Liver (tissue), 9 donors: ENCODE data around the gene WDR27. TPM values are rescaled to one million over a fixed set of nuclear protein-coding genes. Genes with fewer than 3 reads are reported as not detected.

ENCODE experiments used
- DNase-seq: peaks from one replicate; pipeline ENCODE4 v3.0.0-alpha.2; 2017; ENCODE audit warnings: low spot score
- H3K27ac ChIP-seq, 2 donors: one replicate each; pipeline ENCODE4 v1.7.0; 2013; ENCODE audit warnings: inconsistent platforms in 2 of 2, low read length in 2 of 2, control low read depth in 1 of 2, low read depth in 1 of 2, mild to moderate bottlenecking in 1 of 2
- H3K27me3 ChIP-seq, 4 donors: one replicate each; pipeline versions ENCODE4 v1.6.1 to v1.7.0; 2013; ENCODE audit warnings: low read length in 3 of 4, inconsistent platforms in 1 of 4, mild to moderate bottlenecking in 1 of 4, moderate library complexity in 1 of 4; ENCODE audit not compliant: control insufficient read depth in 4 of 4, insufficient read depth in 4 of 4
- H3K36me3 ChIP-seq, 4 donors: one replicate each; pipeline versions ENCODE4 v1.6.1 to v1.7.0; 2013; ENCODE audit warnings: low read length in 3 of 4, mild to moderate bottlenecking in 3 of 4, low read depth in 1 of 4, moderate library complexity in 1 of 4; ENCODE audit not compliant: control insufficient read depth in 4 of 4, insufficient read depth in 3 of 4
- H3K4me1 ChIP-seq, 4 donors: one replicate each; pipeline versions ENCODE4 v1.6.1 to v1.7.0; 2013; ENCODE audit warnings: low read length in 3 of 4, mild to moderate bottlenecking in 3 of 4, moderate library complexity in 1 of 4; ENCODE audit not compliant: control insufficient read depth in 4 of 4, insufficient read depth in 4 of 4
- H3K4me3 ChIP-seq, 3 donors: one replicate each; pipeline versions ENCODE4 v1.6.1 to v1.7.0; 2013; ENCODE audit warnings: low read length in 3 of 3, control low read depth in 1 of 3, low read depth in 1 of 3, mild to moderate bottlenecking in 1 of 3
- H3K9ac ChIP-seq, 2 donors: one replicate each; pipeline ENCODE4 v1.7.0; 2013; ENCODE audit warnings: low read length in 2 of 2, mild to moderate bottlenecking in 2 of 2, moderate library complexity in 2 of 2, control low read depth in 1 of 2, low read depth in 1 of 2
- H3K9me3 ChIP-seq, 4 donors: one replicate each; pipeline versions ENCODE4 v1.6.1 to v1.7.0; 2013; ENCODE audit warnings: low read length in 3 of 4; ENCODE audit not compliant: control insufficient read depth in 4 of 4
- ATF3 ChIP-seq: IDR thresholded peaks from 2 replicates; pipeline ENCODE4 v1.6.1; 2016; ENCODE audit warnings: antibody characterized with exemption
- EGR1 ChIP-seq, 2 donors: IDR thresholded peaks; 2 replicates each; pipeline ENCODE4 v1.6.1; 2016 to 2018; ENCODE audit warnings: antibody characterized with exemption in 2 of 2, low read depth in 2 of 2
- FOXA1 ChIP-seq: IDR thresholded peaks from 2 replicates; pipeline ENCODE4 v1.6.1; 2016; ENCODE audit warnings: antibody characterized with exemption
- GABPA ChIP-seq, 2 donors: IDR thresholded peaks in 1 of 2; conservative IDR thresholded peaks in 1 of 2; 2 replicates each; pipeline ENCODE4 v1.6.1; 2016; ENCODE audit warnings: antibody characterized with exemption in 2 of 2, mild to moderate bottlenecking in 1 of 2, moderate library complexity in 1 of 2
- HNF4A ChIP-seq, 2 donors: conservative IDR thresholded peaks; 2 replicates each; pipeline ENCODE4 v1.6.1; 2016; ENCODE audit warnings: antibody characterized with exemption in 2 of 2, mild to moderate bottlenecking in 2 of 2
- HNF4G ChIP-seq: IDR thresholded peaks from 2 replicates; pipeline ENCODE4 v1.6.1; 2016; ENCODE audit warnings: antibody characterized with exemption
- JUND ChIP-seq, 2 donors: IDR thresholded peaks; 2 replicates each; pipeline ENCODE4 v1.6.1; 2016; ENCODE audit warnings: antibody characterized with exemption in 2 of 2
- NR2F2 ChIP-seq: IDR thresholded peaks from 2 replicates; pipeline ENCODE4 v1.6.1; 2016; ENCODE audit warnings: antibody characterized with exemption
- RAD21 ChIP-seq, 2 donors: IDR thresholded peaks; 2 replicates each; pipeline ENCODE4 v1.6.1; 2016; ENCODE audit warnings: antibody characterized with exemption in 2 of 2, mild to moderate bottlenecking in 2 of 2
- REST ChIP-seq: IDR thresholded peaks from 2 replicates; pipeline ENCODE4 v1.6.1; 2016; ENCODE audit warnings: antibody characterized with exemption, mild to moderate bottlenecking
- RXRA ChIP-seq, 2 donors: IDR thresholded peaks; 2 replicates each; pipeline ENCODE4 v1.6.1; 2017 to 2018; ENCODE audit warnings: antibody characterized with exemption in 2 of 2, mild to moderate bottlenecking in 1 of 2
- SP1 ChIP-seq: IDR thresholded peaks from 2 replicates; pipeline ENCODE4 v1.6.1; 2018; ENCODE audit warnings: antibody characterized with exemption, mild to moderate bottlenecking
- TAF1 ChIP-seq: conservative IDR thresholded peaks from 2 replicates; pipeline ENCODE4 v1.6.1; 2016; ENCODE audit warnings: antibody characterized with exemption, mild to moderate bottlenecking
- YY1 ChIP-seq: IDR thresholded peaks from 2 replicates; pipeline ENCODE4 v1.6.1; 2016; ENCODE audit warnings: antibody characterized with exemption, mild to moderate bottlenecking
- WGBS: extraction: QIAGEN DNeasy Blood & Tissue Kit; methylation state at CpG from one replicate; pipeline ENCODE4 v1.1.7; 2013; 5-methylcytosine and 5-hydroxymethylcytosine counted together
- polyA plus RNA-seq, 2 donors: library from polyadenylated mRNA; stranded (reverse) in 1 of 2; unstranded in 1 of 2; fragments of 200-250 nt in 1 of 2; fragments of >200 nt in 1 of 2; fragmentation: Nextera tagmentation in 1 of 2; extraction: Ambion mirVana in 1 of 2; gene quantifications; one replicate each; pipeline versions ENCODE4 v1.2.1 to v1.2.3, GENCODE V29; 2013 to 2015
- total RNA-seq, 2 donors: library from RNA; depleted of rRNA; stranded (reverse); fragments of >200 nt; gene quantifications; one replicate each; pipeline ENCODE4 v1.2.3, GENCODE V29; 2014
- TF ChIP-seq, protein P1 (sequence below): IDR thresholded peaks from 2 replicates; pipeline ENCODE4 v1.6.1; 2016; ENCODE audit warnings: antibody characterized with exemption
- TF ChIP-seq, protein P2 (sequence below): IDR thresholded peaks from 2 replicates; pipeline ENCODE4 v1.6.1; 2016; ENCODE audit warnings: antibody characterized with exemption
- donor health status: healthy.
- donor health status: healthy.
- donor health status: healthy.
- donor health status: healthy.
- donor health status: healthy.

WDR27 gene
- total and polyA plus RNA-seq, 4 donors: 3.7 to 20.1 (median 7.7) TPM

- WGBS: 96% methylated on average over 1 of the region's 1 CpG
- H3K4me3 ChIP-seq: no peak overlapping the region
- H3K4me1 ChIP-seq: peaks cover 0 to 11% (median 2%) of the 10 kb centered on the region in 4 donors
- no peaks in the 10 kb centered on the region for H3K36me3 ChIP-seq
- no peak for DNase-seq
- no peaks in the 10 kb centered on the region for H3K27me3 ChIP-seq
- TF ChIP-seq SP1 (no peak), ATF3 (no peak), REST (no peak), YY1 (no peak), HNF4A (conservative IDR thresholded peaks at IDR 0.05) (no peak), HNF4G (no peak), NR2F2 (no peak), EGR1 (IDR thresholded peaks at IDR 0.05; ENCODE audit: low read depth in 2 of 2) (no peak), JUND (IDR thresholded peaks at IDR 0.05) (no peak), FOXA1 (no peak), TAF1 (no peak), RAD21 (IDR thresholded peaks at IDR 0.05) (no peak), RXRA (IDR thresholded peaks at IDR 0.05) (no peak)
- TF ChIP-seq, protein P1, sequence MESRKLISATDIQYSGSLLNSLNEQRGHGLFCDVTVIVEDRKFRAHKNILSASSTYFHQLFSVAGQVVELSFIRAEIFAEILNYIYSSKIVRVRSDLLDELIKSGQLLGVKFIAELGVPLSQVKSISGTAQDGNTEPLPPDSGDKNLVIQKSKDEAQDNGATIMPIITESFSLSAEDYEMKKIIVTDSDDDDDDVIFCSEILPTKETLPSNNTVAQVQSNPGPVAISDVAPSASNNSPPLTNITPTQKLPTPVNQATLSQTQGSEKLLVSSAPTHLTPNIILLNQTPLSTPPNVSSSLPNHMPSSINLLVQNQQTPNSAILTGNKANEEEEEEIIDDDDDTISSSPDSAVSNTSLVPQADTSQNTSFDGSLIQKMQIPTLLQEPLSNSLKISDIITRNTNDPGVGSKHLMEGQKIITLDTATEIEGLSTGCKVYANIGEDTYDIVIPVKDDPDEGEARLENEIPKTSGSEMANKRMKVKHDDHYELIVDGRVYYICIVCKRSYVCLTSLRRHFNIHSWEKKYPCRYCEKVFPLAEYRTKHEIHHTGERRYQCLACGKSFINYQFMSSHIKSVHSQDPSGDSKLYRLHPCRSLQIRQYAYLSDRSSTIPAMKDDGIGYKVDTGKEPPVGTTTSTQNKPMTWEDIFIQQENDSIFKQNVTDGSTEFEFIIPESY: no peak
- TF ChIP-seq, protein P2, sequence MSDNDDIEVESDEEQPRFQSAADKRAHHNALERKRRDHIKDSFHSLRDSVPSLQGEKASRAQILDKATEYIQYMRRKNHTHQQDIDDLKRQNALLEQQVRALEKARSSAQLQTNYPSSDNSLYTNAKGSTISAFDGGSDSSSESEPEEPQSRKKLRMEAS: no peak
- H3K27ac ChIP-seq: no peak overlapping the region
- H3K9me3 ChIP-seq: no peaks in the 10 kb centered on the region
- no peak overlapping the region for H3K9ac ChIP-seq
These were observed 44.7 kb upstream of the WDR27 start for GRCh38 chr6:169746556-169746955.

DNA sequence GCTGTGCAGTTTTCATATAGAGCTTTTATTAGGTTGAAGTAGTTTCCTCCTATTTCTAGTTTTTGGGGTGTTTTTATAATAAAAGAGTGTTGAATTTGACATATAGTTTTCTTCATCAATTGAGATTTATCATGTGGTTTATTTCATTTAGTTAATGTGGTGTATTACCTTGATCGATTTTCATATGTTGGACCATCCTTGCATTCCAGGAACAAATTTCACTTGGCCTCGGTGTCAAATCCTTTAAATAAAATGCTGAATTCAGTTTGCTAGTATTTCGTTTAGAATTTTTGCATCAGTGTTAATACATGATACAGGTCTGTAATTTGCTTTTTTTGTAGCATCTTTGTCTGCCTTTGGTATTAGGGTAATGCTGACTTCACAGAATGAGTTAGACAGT, 43.6 kb upstream of the WDR27 start:
- H3K9me3 ChIP-seq: no peaks in the 10 kb centered on the region
- peaks cover 0 to 10% (median 2%) of the 10 kb centered on the region in 4 donors for H3K4me1 ChIP-seq
- no peak overlapping the region for H3K4me3 ChIP-seq
- no peak overlapping the region for H3K27ac ChIP-seq
- H3K27me3 ChIP-seq: no peaks in the 10 kb centered on the region
- no peaks in the 10 kb centered on the region for H3K36me3 ChIP-seq
- no peak overlapping the region for H3K9ac ChIP-seq
- no peak for DNase-seq
- 87% methylated on average over 3 of the region's 3 CpGs for WGBS
- TF ChIP-seq TAF1: no peak
- TF ChIP-seq, protein P2: no peak
- TF ChIP-seq REST: no peak
- no peak for TF ChIP-seq NR2F2
- TF ChIP-seq HNF4A (conservative IDR thresholded peaks at IDR 0.05): no peak
- TF ChIP-seq GABPA (IDR thresholded peaks at IDR 0.05 in 1 of 2, conservative IDR thresholded peaks at IDR 0.05 in 1 of 2): no peak
- TF ChIP-seq ATF3: no peak
- TF ChIP-seq HNF4G: no peak
- TF ChIP-seq SP1: no peak
- TF ChIP-seq EGR1 (IDR thresholded peaks at IDR 0.05; ENCODE audit: low read depth in 2 of 2): no peak
- TF ChIP-seq, protein P1: no peak
- TF ChIP-seq JUND (IDR thresholded peaks at IDR 0.05): no peak
- no peak for TF ChIP-seq FOXA1
